IMR-90 (cell line): ENCODE measurements around the gene LILRA1. TPM values are rescaled to one million over a fixed set of nuclear protein-coding genes. Genes with fewer than 3 reads are reported as not detected.

Source experiments
- ATAC-seq: fragments of 200-7000 bp; cut with Tn5 transposase; 2 replicates; pipeline ENCODE4 v1.9.1; 2020; ENCODE audit warnings: low read depth, mild to moderate bottlenecking, moderate library complexity
- BruUV-seq: library from RNA; stranded (reverse); fragments of 400-500 nt; replicated peaks from 2 replicates; lab custom pipeline; 2021; lab: Mats Ljungman, UMichigan
- CTCF ChIA-PET: fragments of 300-600 bp; formaldehyde crosslinking; extraction: SDS; loops from one replicate; lab custom pipeline; 2021; ENCODE audit warnings: antibody characterized with exemption; lab: Yijun Ruan, JAX
- POLR2A ChIA-PET: fragments of 300-600 bp; sonication (Branson Sonifier 250); formaldehyde crosslinking; loops from one replicate; lab custom pipeline; 2022; ENCODE audit warnings: antibody characterized with exemption; ENCODE audit not compliant: unreplicated experiment; lab: Charles Lee
- DNase-seq: peaks from one replicate; pipeline ENCODE4 v3.0.0; 2013
- H2AFZ ChIP-seq: replicated peaks from 2 replicates; pipeline ENCODE3; 2013; ENCODE audit warnings: low read length, mild to moderate bottlenecking; ENCODE audit not compliant: poor library complexity
- H2AK5ac ChIP-seq: 2 replicates; pipeline ENCODE4 v1.6.1; 2013; ENCODE audit warnings: low read depth, low read length, inconsistent platforms
- H2AK9ac ChIP-seq: replicated peaks from 2 replicates; pipeline ENCODE3; 2013; ENCODE audit warnings: mild to moderate bottlenecking, low read depth, low read length, moderate library complexity; ENCODE audit not compliant: poor library complexity
- H2BK120ac ChIP-seq: 2 replicates; pipeline ENCODE4 v1.6.1; 2013; ENCODE audit warnings: low read depth, low read length, inconsistent platforms
- H2BK15ac ChIP-seq: 3 replicates; pipeline ENCODE4 v1.6.1; 2013; ENCODE audit warnings: low read depth, low read length, inconsistent platforms
- H2BK20ac ChIP-seq: 2 replicates; pipeline ENCODE4 v1.6.1; 2013; ENCODE audit warnings: low read depth, mild to moderate bottlenecking, inconsistent platforms, low read length, moderate library complexity
- H2BK5ac ChIP-seq: 2 replicates; pipeline ENCODE4 v1.6.1; 2013; ENCODE audit warnings: mild to moderate bottlenecking, low read depth, low read length, inconsistent platforms; ENCODE audit not compliant: poor library complexity, severe bottlenecking
- H3K14ac ChIP-seq: replicated peaks from 2 replicates; pipeline ENCODE4 v1.6.1; 2013; ENCODE audit warnings: low read depth, low read length, inconsistent platforms
- H3K18ac ChIP-seq: 2 replicates; pipeline ENCODE4 v1.6.1; 2013; ENCODE audit warnings: low read depth, low read length, control low read depth
- H3K23ac ChIP-seq: 2 replicates; pipeline ENCODE4 v1.6.1; 2013; ENCODE audit warnings: low read depth, low read length, inconsistent platforms
- H3K27ac ChIP-seq: 2 replicates; pipeline ENCODE4 v1.5.1; 2013; ENCODE audit warnings: mild to moderate bottlenecking, control low read depth, low read length; ENCODE audit not compliant: insufficient read depth
- H3K27me3 ChIP-seq: 2 replicates; pipeline ENCODE4 v1.6.1; 2013; ENCODE audit warnings: low read length; ENCODE audit not compliant: control insufficient read depth, insufficient read depth
- H3K36me3 ChIP-seq: 2 replicates; pipeline ENCODE4 v1.6.1; 2013; ENCODE audit warnings: low read length, mixed read lengths; ENCODE audit not compliant: control insufficient read depth, insufficient read depth
- H3K4ac ChIP-seq: 2 replicates; pipeline ENCODE4 v1.6.1; 2013; ENCODE audit warnings: low read depth, low read length, inconsistent platforms
- H3K4me1 ChIP-seq: 2 replicates; pipeline ENCODE4 v1.6.1; 2013; ENCODE audit warnings: low read length, mixed read lengths; ENCODE audit not compliant: control insufficient read depth, insufficient read depth
- H3K4me2 ChIP-seq: 2 replicates; pipeline ENCODE4 v1.6.1; 2013; ENCODE audit warnings: low read depth, mild to moderate bottlenecking, control low read depth, low read length, moderate library complexity
- H3K4me3 ChIP-seq: 2 replicates; pipeline ENCODE4 v1.5.1; 2013; ENCODE audit warnings: low read depth, mild to moderate bottlenecking, control low read depth, low read length, moderate library complexity; ENCODE audit not compliant: insufficient read depth
- H3K56ac ChIP-seq: 2 replicates; pipeline ENCODE4 v1.6.1; 2013; ENCODE audit warnings: low read length, inconsistent platforms; ENCODE audit not compliant: insufficient read depth; ENCODE audit errors: extremely low read depth
- H3K79me1 ChIP-seq, 2 experiments: 2 replicates each; pipeline ENCODE4 v1.6.1; 2013; ENCODE audit warnings: low read length in 2 of 2, inconsistent platforms in 1 of 2, low read depth in 1 of 2
- H3K9ac ChIP-seq: 2 replicates; pipeline ENCODE4 v1.6.1; 2013; ENCODE audit warnings: low read depth, low read length, control low read depth
- H3K9me1 ChIP-seq: 2 replicates; pipeline ENCODE4 v1.6.1; 2013; ENCODE audit warnings: low read length, inconsistent platforms; ENCODE audit not compliant: insufficient read depth
- H3K9me3 ChIP-seq: 2 replicates; pipeline ENCODE4 v1.6.1; 2013; ENCODE audit warnings: low read length; ENCODE audit not compliant: control insufficient read depth, insufficient read depth
- H4K20me1 ChIP-seq: 2 replicates; pipeline ENCODE4 v1.6.1; 2013; ENCODE audit warnings: low read length, inconsistent platforms; ENCODE audit not compliant: insufficient read depth
- H4K5ac ChIP-seq: 2 replicates; pipeline ENCODE4 v1.6.1; 2013; ENCODE audit warnings: mild to moderate bottlenecking, low read depth, low read length, control low read depth
- H4K8ac ChIP-seq, 2 experiments: 2 replicates each; pipeline ENCODE4 v1.6.1; 2013; ENCODE audit warnings: low read depth in 2 of 2, low read length in 2 of 2, control low read depth in 1 of 2, inconsistent platforms in 1 of 2
- H4K91ac ChIP-seq: 2 replicates; pipeline ENCODE4 v1.6.1; 2013; ENCODE audit warnings: low read depth, low read length, inconsistent platforms; ENCODE audit not compliant: insufficient read depth
- BHLHE40 ChIP-seq: fragments of 150-350 bp; IDR thresholded peaks from 2 replicates; pipeline ENCODE4 v1.6.1; 2016; ENCODE audit warnings: mild to moderate bottlenecking, low read depth, low read length
- CEBPB ChIP-seq: IDR thresholded peaks from 2 replicates; pipeline ENCODE4 v1.6.1; 2012; ENCODE audit warnings: low read depth, low read length, improper control_type of control experiment
- CHD1 ChIP-seq: IDR thresholded peaks from 2 replicates; pipeline ENCODE4 v1.6.1; 2012; ENCODE audit warnings: low read depth, low read length, improper control_type of control experiment
- FOS ChIP-seq: fragments of 150-350 bp; IDR thresholded peaks from 2 replicates; pipeline ENCODE4 v1.6.1; 2016; ENCODE audit warnings: low read depth, low read length
- MAFK ChIP-seq: IDR thresholded peaks from 2 replicates; pipeline ENCODE4 v1.6.1; 2012; ENCODE audit warnings: low read depth, low read length, improper control_type of control experiment
- MAZ ChIP-seq: IDR thresholded peaks from 2 replicates; pipeline ENCODE4 v1.6.1; 2012; ENCODE audit warnings: low read depth, mild to moderate bottlenecking, low read length, improper control_type of control experiment, moderate library complexity, borderline replicate concordance
- MXI1 ChIP-seq: IDR thresholded peaks from 2 replicates; pipeline ENCODE4 v1.6.1; 2012; ENCODE audit warnings: low read depth, mild to moderate bottlenecking, low read length, moderate library complexity, borderline replicate concordance
- NFE2L2 ChIP-seq: fragments of 150-350 bp; IDR thresholded peaks from 2 replicates; pipeline ENCODE4 v1.6.1; 2016; ENCODE audit warnings: low read depth, mild to moderate bottlenecking, low read length
- POLR2A ChIP-seq: IDR thresholded peaks from 2 replicates; pipeline ENCODE4 v1.6.1; 2012; ENCODE audit warnings: mild to moderate bottlenecking, low read depth, low read length
- RAD21 ChIP-seq: IDR thresholded peaks from 2 replicates; pipeline ENCODE4 v1.6.1; 2012; ENCODE audit warnings: low read length, improper control_type of control experiment
- RCOR1 ChIP-seq: IDR thresholded peaks from 2 replicates; pipeline ENCODE4 v1.6.1; 2012; ENCODE audit warnings: mild to moderate bottlenecking, low read length, improper control_type of control experiment; ENCODE audit not compliant: insufficient replicate concordance
- RFX5 ChIP-seq: IDR thresholded peaks from 2 replicates; pipeline ENCODE4 v1.8.0; 2012; ENCODE audit warnings: low read depth, mild to moderate bottlenecking, low read length, moderate library complexity
- SMC3 ChIP-seq: fragments of 150-350 bp; IDR thresholded peaks from 2 replicates; pipeline ENCODE4 v1.6.1; 2016; ENCODE audit warnings: low read depth, mild to moderate bottlenecking, antibody characterized with exemption, low read length, moderate library complexity
- USF2 ChIP-seq: fragments of 150-350 bp; IDR thresholded peaks from 2 replicates; pipeline ENCODE4 v1.6.1; 2017; ENCODE audit warnings: mild to moderate bottlenecking, antibody characterized with exemption, low read length, low read depth
- WGBS, 2 experiments: methylation state at CpG; one replicate each; pipeline versions ENCODE4 v1.1.5 to v1.1.7; 2013; ENCODE audit warnings: missing lambda C conversion rate in 2 of 2; ENCODE audit not compliant: insufficient read length in 1 of 2; ENCODE audit errors: extremely low coverage in 2 of 2; 5-methylcytosine and 5-hydroxymethylcytosine counted together
- dilution Hi-C: fragments of 300-500 bp; cut with HindIII; formaldehyde crosslinking; loops from one replicate; pipeline ENCODE4 v1.14.3; 2018; ENCODE audit warnings: low sequenced_read_pairs; ENCODE audit not compliant: unreplicated experiment
- in situ Hi-C: fragments of 300-500 bp; cut with MboI; formaldehyde crosslinking; loops from 3 replicates; pipeline ENCODE4 v1.14.3; 2019; ENCODE audit warnings: low sequenced_read_pairs, inconsistent platforms, mixed read lengths
- intact Hi-C: fragments of 100-400 bp; cut with micrococcal nuclease; formaldehyde crosslinking; loops from 2 replicates; pipeline ENCODE4 v1.10.0; 2022
- polyA plus RNA-seq, 3 experiments: library from polyadenylated mRNA; depleted of rRNA; stranded (reverse); fragments of >200 nt; gene quantifications; 2 replicates each; pipeline ENCODE4 v1.2.3, GENCODE V29; 2012; ENCODE audit warnings: low replicate concordance in 1 of 3
- total RNA-seq: library from RNA; depleted of rRNA; stranded (reverse); fragments of >200 nt; gene quantifications from 2 replicates; pipeline ENCODE4 v1.2.3, GENCODE V29; 2012
- TF ChIP-seq, protein P1 (sequence below): conservative IDR thresholded peaks from 2 replicates; pipeline ENCODE4 v1.5.1; 2012; ENCODE audit warnings: mild to moderate bottlenecking, low read depth, low read length, improper control_type of control experiment
- TF ChIP-seq, protein P2 (sequence below): fragments of 150-350 bp; IDR thresholded peaks from 2 replicates; pipeline ENCODE4 v1.6.1; 2016; ENCODE audit warnings: low read depth, mild to moderate bottlenecking, low read length, moderate library complexity, borderline replicate concordance

The LILRA1 gene
- total and polyA plus RNA-seq, 2 of the 4 experiments (the other 2 are of a cell fraction): not detected

GRCh38 chr19:54626757-54627156 is 33.3 kb downstream of the LILRA1 start:
- in situ Hi-C loops: no loop called here
- H3K4me2 ChIP-seq: no peak overlapping the region
- POLR2A ChIA-PET: no interaction called here

More at GRCh38 chr19:54626757-54627156, 33.3 kb downstream of the LILRA1 start:
- Histone ChIP-seq H3K23ac (no peak overlapping the region), H3K79me1 (no peaks in the 10 kb centered on the region), H2AFZ (no peak overlapping the region), H3K4me3 (no peak overlapping the region), H4K20me1 (no peaks in the 10 kb centered on the region), H3K27me3 (no peaks in the 10 kb centered on the region), H3K56ac (no peak overlapping the region), H3K14ac (no peak overlapping the region), H3K18ac (no peak overlapping the region), H3K27ac (no peak overlapping the region), H3K36me3 (no peaks in the 10 kb centered on the region), H3K9me1 (no peaks in the 10 kb centered on the region), H4K8ac (no peak overlapping the region), H3K4ac (no peak overlapping the region), H3K9ac (no peak overlapping the region), H2BK15ac (no peak overlapping the region), H3K4me1 (no peaks in the 10 kb centered on the region), H3K9me3 (peaks cover 9% of the 10 kb centered on the region), H2AK9ac (no peak overlapping the region), H2AK5ac (no peak overlapping the region), H4K5ac (no peak overlapping the region), H2BK20ac (no peak overlapping the region), H4K91ac (no peak overlapping the region), H2BK120ac (no peak overlapping the region), H2BK5ac (no peak overlapping the region)
- CTCF ChIA-PET: no interaction called here
- DNase-seq (no peak), ATAC-seq (no peak)
- dilution Hi-C loops (no loop called here), intact Hi-C loops (no loop called here)
- 0% methylated on average over 2 of the region's 8 CpGs; no CpG with 5 or more reads in 1 of the 2 experiments for WGBS, 2 experiments
- BruUV-seq: no TSS peak
- TF ChIP-seq SMC3: no peak
- TF ChIP-seq, protein P1, sequence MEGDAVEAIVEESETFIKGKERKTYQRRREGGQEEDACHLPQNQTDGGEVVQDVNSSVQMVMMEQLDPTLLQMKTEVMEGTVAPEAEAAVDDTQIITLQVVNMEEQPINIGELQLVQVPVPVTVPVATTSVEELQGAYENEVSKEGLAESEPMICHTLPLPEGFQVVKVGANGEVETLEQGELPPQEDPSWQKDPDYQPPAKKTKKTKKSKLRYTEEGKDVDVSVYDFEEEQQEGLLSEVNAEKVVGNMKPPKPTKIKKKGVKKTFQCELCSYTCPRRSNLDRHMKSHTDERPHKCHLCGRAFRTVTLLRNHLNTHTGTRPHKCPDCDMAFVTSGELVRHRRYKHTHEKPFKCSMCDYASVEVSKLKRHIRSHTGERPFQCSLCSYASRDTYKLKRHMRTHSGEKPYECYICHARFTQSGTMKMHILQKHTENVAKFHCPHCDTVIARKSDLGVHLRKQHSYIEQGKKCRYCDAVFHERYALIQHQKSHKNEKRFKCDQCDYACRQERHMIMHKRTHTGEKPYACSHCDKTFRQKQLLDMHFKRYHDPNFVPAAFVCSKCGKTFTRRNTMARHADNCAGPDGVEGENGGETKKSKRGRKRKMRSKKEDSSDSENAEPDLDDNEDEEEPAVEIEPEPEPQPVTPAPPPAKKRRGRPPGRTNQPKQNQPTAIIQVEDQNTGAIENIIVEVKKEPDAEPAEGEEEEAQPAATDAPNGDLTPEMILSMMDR: no peak
- TF ChIP-seq, protein P2, sequence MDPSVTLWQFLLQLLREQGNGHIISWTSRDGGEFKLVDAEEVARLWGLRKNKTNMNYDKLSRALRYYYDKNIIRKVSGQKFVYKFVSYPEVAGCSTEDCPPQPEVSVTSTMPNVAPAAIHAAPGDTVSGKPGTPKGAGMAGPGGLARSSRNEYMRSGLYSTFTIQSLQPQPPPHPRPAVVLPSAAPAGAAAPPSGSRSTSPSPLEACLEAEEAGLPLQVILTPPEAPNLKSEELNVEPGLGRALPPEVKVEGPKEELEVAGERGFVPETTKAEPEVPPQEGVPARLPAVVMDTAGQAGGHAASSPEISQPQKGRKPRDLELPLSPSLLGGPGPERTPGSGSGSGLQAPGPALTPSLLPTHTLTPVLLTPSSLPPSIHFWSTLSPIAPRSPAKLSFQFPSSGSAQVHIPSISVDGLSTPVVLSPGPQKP: no peak
- TF ChIP-seq CHD1: no peak
- TF ChIP-seq CEBPB: no peak
- no peak for TF ChIP-seq BHLHE40
- no peak for TF ChIP-seq MXI1
- TF ChIP-seq USF2: no peak
- TF ChIP-seq RCOR1: no peak
- no peak for TF ChIP-seq FOS
- TF ChIP-seq RAD21: no peak
- no peak for TF ChIP-seq MAZ
- no peak for TF ChIP-seq POLR2A
- no peak for TF ChIP-seq NFE2L2
- TF ChIP-seq MAFK: no peak
- no peak for TF ChIP-seq RFX5
